ENCODE results near the gene PLXDC1.

DNA sequence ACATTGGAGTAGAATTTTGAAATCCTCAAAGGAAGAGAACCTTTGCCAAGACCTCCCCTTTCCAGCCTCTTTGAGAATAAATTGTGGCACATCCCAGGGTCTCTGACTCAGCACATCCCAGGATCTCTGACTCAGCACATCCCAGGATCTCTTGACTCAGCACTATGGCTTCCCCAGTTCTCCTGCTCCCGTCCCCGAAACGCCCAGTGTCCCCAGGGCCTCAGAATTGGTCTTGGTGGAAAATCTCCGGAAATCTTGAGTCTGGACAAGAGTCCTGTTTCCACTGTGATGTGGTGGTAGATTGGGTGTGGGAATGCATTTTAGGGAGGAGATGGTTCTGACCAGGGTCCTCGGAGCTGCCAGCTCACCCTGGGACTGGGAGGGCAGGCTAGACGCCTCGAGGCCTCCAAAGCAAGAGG, 19.2 kb downstream of the PLXDC1 start:
- TF ChIP-seq CTCF (IDR thresholded peaks at IDR 0.05) = no peak
- no peak for TF ChIP-seq POLR2AphosphoS5 (IDR thresholded peaks at IDR 0.05; ENCODE audit: low read depth, low read length)
- TF ChIP-seq, protein P1, sequence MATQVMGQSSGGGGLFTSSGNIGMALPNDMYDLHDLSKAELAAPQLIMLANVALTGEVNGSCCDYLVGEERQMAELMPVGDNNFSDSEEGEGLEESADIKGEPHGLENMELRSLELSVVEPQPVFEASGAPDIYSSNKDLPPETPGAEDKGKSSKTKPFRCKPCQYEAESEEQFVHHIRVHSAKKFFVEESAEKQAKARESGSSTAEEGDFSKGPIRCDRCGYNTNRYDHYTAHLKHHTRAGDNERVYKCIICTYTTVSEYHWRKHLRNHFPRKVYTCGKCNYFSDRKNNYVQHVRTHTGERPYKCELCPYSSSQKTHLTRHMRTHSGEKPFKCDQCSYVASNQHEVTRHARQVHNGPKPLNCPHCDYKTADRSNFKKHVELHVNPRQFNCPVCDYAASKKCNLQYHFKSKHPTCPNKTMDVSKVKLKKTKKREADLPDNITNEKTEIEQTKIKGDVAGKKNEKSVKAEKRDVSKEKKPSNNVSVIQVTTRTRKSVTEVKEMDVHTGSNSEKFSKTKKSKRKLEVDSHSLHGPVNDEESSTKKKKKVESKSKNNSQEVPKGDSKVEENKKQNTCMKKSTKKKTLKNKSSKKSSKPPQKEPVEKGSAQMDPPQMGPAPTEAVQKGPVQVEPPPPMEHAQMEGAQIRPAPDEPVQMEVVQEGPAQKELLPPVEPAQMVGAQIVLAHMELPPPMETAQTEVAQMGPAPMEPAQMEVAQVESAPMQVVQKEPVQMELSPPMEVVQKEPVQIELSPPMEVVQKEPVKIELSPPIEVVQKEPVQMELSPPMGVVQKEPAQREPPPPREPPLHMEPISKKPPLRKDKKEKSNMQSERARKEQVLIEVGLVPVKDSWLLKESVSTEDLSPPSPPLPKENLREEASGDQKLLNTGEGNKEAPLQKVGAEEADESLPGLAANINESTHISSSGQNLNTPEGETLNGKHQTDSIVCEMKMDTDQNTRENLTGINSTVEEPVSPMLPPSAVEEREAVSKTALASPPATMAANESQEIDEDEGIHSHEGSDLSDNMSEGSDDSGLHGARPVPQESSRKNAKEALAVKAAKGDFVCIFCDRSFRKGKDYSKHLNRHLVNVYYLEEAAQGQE (IDR thresholded peaks at IDR 0.05; ENCODE audit: insufficient read depth in 1 of 2, low read depth in 2 of 2, low read length in 1 of 2) = no peak
- TF ChIP-seq SIN3A (IDR thresholded peaks at IDR 0.05; ENCODE audit: borderline replicate concordance, insufficient read depth, low read depth, low read length) = no peak
- TF ChIP-seq TCF7L2 (IDR thresholded peaks at IDR 0.05; ENCODE audit: low read depth, low read length) = no peak

Data from Panc1 (cell line).